Spleen (tissue), 7 donors: Measurements from ENCODE around the gene CDAN1.

Experiments
- POLR2A ChIP-seq, 3 donors: fragments of 450-650 bp; IDR thresholded peaks; one replicate each; pipeline ENCODE4 v1.5.1; 2017; ENCODE audit warnings: antibody characterized with exemption in 3 of 3, mild to moderate bottlenecking in 1 of 3
- POLR2AphosphoS5 ChIP-seq, 3 donors: sonication (generic); formaldehyde crosslinking; IDR thresholded peaks; one replicate each; pipeline ENCODE4 v1.5.1; 2017; ENCODE audit warnings: antibody characterized with exemption in 3 of 3
- TF ChIP-seq, protein P1 (sequence below), 11 experiments: fragments of 200-600 bp in 7 of 11; fragments of 450-650 bp in 4 of 11; sonication (generic) in 4 of 11; IDR thresholded peaks in 8 of 11; conservative IDR thresholded peaks in 3 of 11; 1 replicate in 7 of 11; 2 replicates in 4 of 11; pipeline versions ENCODE4 v1.4.0 to v1.8.0; 2016 to 2021; ENCODE audit warnings: antibody characterized with exemption in 11 of 11, inconsistent platforms in 4 of 11, mild to moderate bottlenecking in 1 of 11
- donor health status: DM: no; HTN: no; CAD: no; lungs with moderate emphysema.
- donor health status: DM: no; HTN: no; CAD: no.
- donor health status: DM: no; HTN: no; CAD: no.

DNA sequence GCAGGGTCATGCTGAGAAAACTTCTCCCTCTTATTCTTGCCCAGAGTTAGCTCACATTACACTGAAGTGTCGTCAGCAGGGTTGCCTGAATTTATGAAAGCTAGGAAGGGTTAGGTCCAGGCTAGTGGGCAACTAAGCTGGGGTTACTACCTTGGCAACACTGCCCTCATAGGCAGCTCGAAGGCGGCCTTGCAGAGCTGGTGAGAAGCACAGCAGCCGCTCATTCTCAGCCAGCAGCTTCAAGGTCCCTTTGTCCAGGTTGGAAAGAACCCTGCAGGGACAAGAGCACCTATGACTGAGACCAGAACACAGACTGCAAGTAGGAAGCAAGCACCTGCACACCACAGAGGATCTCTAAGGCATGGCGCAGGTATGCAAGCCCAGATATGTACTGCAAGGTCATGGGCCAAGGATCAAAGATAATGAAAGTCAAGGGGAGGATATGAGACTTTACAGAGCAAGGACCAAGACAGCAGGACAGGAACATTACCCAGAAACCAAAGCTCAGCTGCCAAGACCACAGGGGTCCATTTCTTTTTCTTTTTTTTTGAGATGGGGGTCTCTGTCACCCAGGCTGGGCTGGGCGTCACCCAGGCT lies 2.8 kb downstream of the CDAN1 start:
- TF ChIP-seq, protein P1, sequence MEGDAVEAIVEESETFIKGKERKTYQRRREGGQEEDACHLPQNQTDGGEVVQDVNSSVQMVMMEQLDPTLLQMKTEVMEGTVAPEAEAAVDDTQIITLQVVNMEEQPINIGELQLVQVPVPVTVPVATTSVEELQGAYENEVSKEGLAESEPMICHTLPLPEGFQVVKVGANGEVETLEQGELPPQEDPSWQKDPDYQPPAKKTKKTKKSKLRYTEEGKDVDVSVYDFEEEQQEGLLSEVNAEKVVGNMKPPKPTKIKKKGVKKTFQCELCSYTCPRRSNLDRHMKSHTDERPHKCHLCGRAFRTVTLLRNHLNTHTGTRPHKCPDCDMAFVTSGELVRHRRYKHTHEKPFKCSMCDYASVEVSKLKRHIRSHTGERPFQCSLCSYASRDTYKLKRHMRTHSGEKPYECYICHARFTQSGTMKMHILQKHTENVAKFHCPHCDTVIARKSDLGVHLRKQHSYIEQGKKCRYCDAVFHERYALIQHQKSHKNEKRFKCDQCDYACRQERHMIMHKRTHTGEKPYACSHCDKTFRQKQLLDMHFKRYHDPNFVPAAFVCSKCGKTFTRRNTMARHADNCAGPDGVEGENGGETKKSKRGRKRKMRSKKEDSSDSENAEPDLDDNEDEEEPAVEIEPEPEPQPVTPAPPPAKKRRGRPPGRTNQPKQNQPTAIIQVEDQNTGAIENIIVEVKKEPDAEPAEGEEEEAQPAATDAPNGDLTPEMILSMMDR (IDR thresholded peaks at IDR 0.05 in 8 of 11, conservative IDR thresholded peaks at IDR 0.05 in 3 of 11), result no peak
- TF ChIP-seq POLR2A (IDR thresholded peaks at IDR 0.05) (no peak), POLR2AphosphoS5 (IDR thresholded peaks at IDR 0.05) (peak in 1 of 3 donors; percentile 9)
